Mesenchymal stem cell (in vitro differentiated cells and primary cell): ENCODE data around the gene RAB33A.

ENCODE experiments used
- DNase-seq: peaks from one replicate; pipeline ENCODE4 v3.0.0-alpha.2; 2013
- H2AFZ ChIP-seq: one replicate; pipeline ENCODE4 v1.6.1; 2013; ENCODE audit warnings: low read depth, mild to moderate bottlenecking, control low read depth, inconsistent platforms, low read length, moderate library complexity
- H2AK5ac ChIP-seq: 2 replicates; pipeline ENCODE4 v1.6.1; 2013; ENCODE audit warnings: low read length, moderate library complexity, mild to moderate bottlenecking, inconsistent platforms; ENCODE audit not compliant: severe bottlenecking
- H2BK120ac ChIP-seq: one replicate; pipeline ENCODE4 v1.6.1; 2013; ENCODE audit warnings: low read depth, mild to moderate bottlenecking, inconsistent platforms, low read length, moderate library complexity
- H2BK12ac ChIP-seq, 2 experiments: one replicate each; pipeline ENCODE4 v1.6.1; 2013; ENCODE audit warnings: inconsistent platforms in 2 of 2, low read length in 2 of 2, mild to moderate bottlenecking in 2 of 2, moderate library complexity in 2 of 2, control low read depth in 1 of 2
- H2BK15ac ChIP-seq: one replicate; pipeline ENCODE4 v1.6.1; 2013; ENCODE audit warnings: mild to moderate bottlenecking, low read depth, inconsistent platforms; ENCODE audit not compliant: poor library complexity, severe bottlenecking
- H2BK5ac ChIP-seq: 2 replicates; pipeline ENCODE4 v1.6.1; 2013; ENCODE audit warnings: low read depth, mild to moderate bottlenecking, low read length, control low read depth, inconsistent platforms; ENCODE audit not compliant: poor library complexity, severe bottlenecking
- H3K14ac ChIP-seq, 2 experiments: one replicate each; pipeline ENCODE4 v1.6.1; 2013; ENCODE audit warnings: inconsistent platforms in 2 of 2, low read length in 2 of 2, control low read depth in 1 of 2, mild to moderate bottlenecking in 1 of 2, moderate library complexity in 1 of 2
- H3K18ac ChIP-seq, 2 experiments: one replicate each; pipeline ENCODE4 v1.6.1; 2013; ENCODE audit warnings: inconsistent platforms in 2 of 2, low read length in 2 of 2, control low read depth in 1 of 2, low read depth in 1 of 2, mild to moderate bottlenecking in 1 of 2
- H3K23ac ChIP-seq, 2 experiments: one replicate each; pipeline ENCODE4 v1.6.1; 2013; ENCODE audit warnings: inconsistent platforms in 2 of 2, low read length in 2 of 2, mild to moderate bottlenecking in 2 of 2, moderate library complexity in 2 of 2, control low read depth in 1 of 2
- H3K27ac ChIP-seq: 2 replicates; pipeline ENCODE4 v1.5.1; 2013; ENCODE audit warnings: mild to moderate bottlenecking, moderate library complexity, low read length, control low read depth, inconsistent platforms; ENCODE audit not compliant: poor library complexity, severe bottlenecking
- H3K27me3 ChIP-seq, 2 experiments: 2 replicates each; pipeline versions ENCODE4 v1.6.1 to v1.7.0; 2013; ENCODE audit warnings: low read length in 2 of 2, mild to moderate bottlenecking in 2 of 2, moderate library complexity in 2 of 2, control low read depth in 1 of 2, inconsistent platforms in 1 of 2; ENCODE audit not compliant: control insufficient read depth in 1 of 2, insufficient read depth in 1 of 2
- H3K36me3 ChIP-seq, 2 experiments: 2 replicates each; pipeline versions ENCODE4 v1.6.1 to v1.7.0; 2013; ENCODE audit warnings: low read length in 2 of 2, control low read depth in 1 of 2, inconsistent platforms in 1 of 2, low read depth in 1 of 2, mild to moderate bottlenecking in 1 of 2; ENCODE audit not compliant: insufficient read depth in 2 of 2, control insufficient read depth in 1 of 2
- H3K4ac ChIP-seq, 2 experiments: one replicate each; pipeline ENCODE4 v1.6.1; 2013; ENCODE audit warnings: inconsistent platforms in 2 of 2, low read length in 2 of 2, mild to moderate bottlenecking in 2 of 2, moderate library complexity in 2 of 2, control low read depth in 1 of 2, low read depth in 1 of 2
- H3K4me1 ChIP-seq: 2 replicates; pipeline ENCODE4 v1.6.1; 2013; ENCODE audit warnings: low read depth, low read length, control low read depth; ENCODE audit not compliant: control insufficient read depth, insufficient read depth
- H3K4me2 ChIP-seq: 2 replicates; pipeline ENCODE4 v1.6.1; 2013; ENCODE audit warnings: low read length, mild to moderate bottlenecking, inconsistent platforms; ENCODE audit not compliant: poor library complexity, severe bottlenecking
- H3K4me3 ChIP-seq, 2 experiments: 2 replicates each; pipeline versions ENCODE4 v1.5.1 to v1.7.0; 2013; ENCODE audit warnings: low read length in 2 of 2, mild to moderate bottlenecking in 2 of 2, control low read depth in 1 of 2, low read depth in 1 of 2; ENCODE audit not compliant: insufficient read depth in 1 of 2
- H3K79me1 ChIP-seq: replicated peaks from 2 replicates; pipeline ENCODE4 v1.6.1; 2013; ENCODE audit warnings: mild to moderate bottlenecking, control low read depth, low read length, inconsistent platforms; ENCODE audit not compliant: poor library complexity, severe bottlenecking
- H3K9ac ChIP-seq: 2 replicates; pipeline ENCODE4 v1.7.0; 2013; ENCODE audit warnings: mild to moderate bottlenecking, low read length, moderate library complexity
- H3K9me3 ChIP-seq: 2 replicates; pipeline ENCODE4 v1.7.0; 2013; ENCODE audit warnings: mild to moderate bottlenecking, low read length; ENCODE audit not compliant: control insufficient read depth
- H4K8ac ChIP-seq: one replicate; pipeline ENCODE4 v1.6.1; 2013; ENCODE audit warnings: inconsistent platforms, mild to moderate bottlenecking, low read length, moderate library complexity
- H4K91ac ChIP-seq: one replicate; pipeline ENCODE4 v1.6.1; 2013; ENCODE audit warnings: mild to moderate bottlenecking, low read length, inconsistent platforms
- WGBS: methylation state at CpG from one replicate; pipeline ENCODE4 v1.1.7; 2013; ENCODE audit warnings: mixed read lengths; 5-methylcytosine and 5-hydroxymethylcytosine counted together

The RAB33A gene

DNA sequence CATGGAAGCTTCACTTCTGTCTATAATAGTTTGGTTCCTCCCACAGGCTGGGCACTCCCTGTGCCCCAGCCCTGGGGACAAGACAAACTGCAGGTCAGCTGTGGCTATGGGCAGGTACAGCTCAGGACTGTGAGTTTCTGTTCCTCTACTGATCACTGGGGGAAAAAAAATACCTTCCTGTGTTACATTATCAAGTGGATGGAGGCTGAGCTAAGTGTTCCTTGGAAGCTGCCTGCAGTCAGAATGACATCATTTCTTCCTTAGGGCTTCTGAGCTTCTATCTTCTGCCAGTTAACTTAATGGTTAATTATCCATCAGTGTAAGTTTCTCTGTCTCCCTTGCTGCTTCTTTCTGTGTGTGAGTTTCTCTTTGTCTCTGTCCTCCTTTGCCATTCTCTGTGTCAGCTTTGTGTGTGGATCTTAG lies 4.6 kb downstream of the RAB33A start:
- Histone ChIP-seq H3K27me3 (peaks cover 6 to 12% of the 10 kb centered on the region in 2 experiments), H3K18ac (no peak overlapping the region), H2BK5ac (no peak overlapping the region), H2AFZ (no peak overlapping the region), H3K27ac (no peak overlapping the region), H3K36me3 (no peaks in the 10 kb centered on the region), H3K4ac (no peak overlapping the region), H3K9me3 (no peaks in the 10 kb centered on the region), H3K4me3 (no peak overlapping the region), H4K8ac (no peak overlapping the region), H2BK120ac (no peak overlapping the region), H3K14ac (no peak overlapping the region), H3K23ac (no peak overlapping the region), H3K9ac (no peak overlapping the region), H2AK5ac (no peak overlapping the region), H2BK15ac (no peak overlapping the region), H2BK12ac (no peak overlapping the region), H3K79me1 (no peaks in the 10 kb centered on the region), H3K4me2 (no peak overlapping the region), H4K91ac (no peak overlapping the region), H3K4me1 (peaks cover 7% of the 10 kb centered on the region)
- peak; percentile 43 for DNase-seq

DNA sequence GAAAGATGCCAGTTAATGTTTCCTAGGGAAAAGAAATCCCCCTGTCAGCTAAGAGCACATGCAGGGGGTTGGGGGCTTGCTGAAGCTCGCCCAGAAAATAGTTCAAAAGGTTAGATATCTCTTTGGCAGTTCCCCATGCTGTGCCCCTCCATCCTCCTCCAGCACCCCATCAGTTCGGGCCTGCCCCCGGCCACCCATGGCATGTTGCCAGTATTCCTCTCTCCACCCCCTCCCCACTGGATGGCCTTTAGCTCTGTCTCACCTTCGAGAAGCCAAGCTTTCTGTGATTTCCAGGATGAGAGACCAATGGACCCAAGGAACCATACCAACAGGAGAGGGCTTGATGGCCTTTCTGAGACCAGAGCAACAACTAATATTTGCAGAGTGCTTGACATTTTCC lies 5.2 kb downstream of the RAB33A start:
- no peak overlapping the region for H3K4me3 ChIP-seq
- no peak overlapping the region for H3K18ac ChIP-seq
- no peaks in the 10 kb centered on the region for H3K9me3 ChIP-seq
- no peak overlapping the region for H3K9ac ChIP-seq
- peaks cover 1% of the 10 kb centered on the region for H3K4me1 ChIP-seq
- no peak overlapping the region for H3K23ac ChIP-seq
- H3K27ac ChIP-seq = no peak overlapping the region
- H3K27me3 ChIP-seq = peaks cover 5 to 12% of the 10 kb centered on the region in 2 experiments
- DNase-seq = no peak
- no peak overlapping the region for H2BK15ac ChIP-seq
- H2AK5ac ChIP-seq = no peak overlapping the region
- H3K79me1 ChIP-seq = no peaks in the 10 kb centered on the region
- H2BK120ac ChIP-seq = no peak overlapping the region
- no peak overlapping the region for H3K14ac ChIP-seq
- H4K91ac ChIP-seq = no peak overlapping the region
- H2AFZ ChIP-seq = no peak overlapping the region
- no peaks in the 10 kb centered on the region for H3K36me3 ChIP-seq
- no peak overlapping the region for H2BK5ac ChIP-seq
- WGBS = 96% methylated on average over 4 of the region's 4 CpGs
- no peak overlapping the region for H3K4ac ChIP-seq
- no peak overlapping the region for H3K4me2 ChIP-seq
- H4K8ac ChIP-seq = peak overlapping the region; percentile 49
- H2BK12ac ChIP-seq = no peak overlapping the region

DNA sequence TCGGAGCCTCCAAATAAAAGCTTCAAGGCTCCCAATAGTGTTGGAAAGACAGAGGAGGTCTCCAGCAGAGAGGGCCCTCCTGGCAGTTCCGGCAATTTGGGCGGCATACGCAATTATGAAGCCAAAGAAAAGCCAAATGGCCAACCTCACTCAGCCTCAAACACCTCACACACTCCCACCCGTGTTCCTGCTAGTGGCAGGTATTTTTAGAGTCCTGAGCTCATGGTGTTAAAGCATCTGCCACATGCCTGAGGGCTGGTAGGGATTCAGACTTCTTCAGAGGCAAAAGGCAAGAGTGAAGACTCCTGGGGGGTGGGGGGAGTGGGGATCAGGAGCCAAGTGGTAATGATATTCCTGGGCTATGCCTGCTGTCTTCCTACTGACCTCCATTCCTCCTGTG lies 7.4 kb downstream of the RAB33A start:
- Histone ChIP-seq H3K4me3 (no peak overlapping the region), H3K18ac (no peak overlapping the region), H2BK12ac (no peak overlapping the region), H3K27ac (no peak overlapping the region), H3K4me1 (no peaks in the 10 kb centered on the region), H2AFZ (no peak overlapping the region), H3K4me2 (no peak overlapping the region), H3K27me3 (peaks cover 0 to 12% of the 10 kb centered on the region in 2 experiments), H3K4ac (no peak overlapping the region), H2AK5ac (no peak overlapping the region), H2BK120ac (no peak overlapping the region), H3K9ac (no peak overlapping the region), H3K36me3 (no peaks in the 10 kb centered on the region), H3K14ac (no peak overlapping the region), H3K23ac (no peak overlapping the region), H4K8ac (no peak overlapping the region), H2BK15ac (no peak overlapping the region), H3K9me3 (no peaks in the 10 kb centered on the region), H2BK5ac (no peak overlapping the region), H4K91ac (no peak overlapping the region), H3K79me1 (no peaks in the 10 kb centered on the region)
- DNase-seq = no peak
- WGBS = no CpG with 5 or more reads among the region's 5 CpGs

DNA sequence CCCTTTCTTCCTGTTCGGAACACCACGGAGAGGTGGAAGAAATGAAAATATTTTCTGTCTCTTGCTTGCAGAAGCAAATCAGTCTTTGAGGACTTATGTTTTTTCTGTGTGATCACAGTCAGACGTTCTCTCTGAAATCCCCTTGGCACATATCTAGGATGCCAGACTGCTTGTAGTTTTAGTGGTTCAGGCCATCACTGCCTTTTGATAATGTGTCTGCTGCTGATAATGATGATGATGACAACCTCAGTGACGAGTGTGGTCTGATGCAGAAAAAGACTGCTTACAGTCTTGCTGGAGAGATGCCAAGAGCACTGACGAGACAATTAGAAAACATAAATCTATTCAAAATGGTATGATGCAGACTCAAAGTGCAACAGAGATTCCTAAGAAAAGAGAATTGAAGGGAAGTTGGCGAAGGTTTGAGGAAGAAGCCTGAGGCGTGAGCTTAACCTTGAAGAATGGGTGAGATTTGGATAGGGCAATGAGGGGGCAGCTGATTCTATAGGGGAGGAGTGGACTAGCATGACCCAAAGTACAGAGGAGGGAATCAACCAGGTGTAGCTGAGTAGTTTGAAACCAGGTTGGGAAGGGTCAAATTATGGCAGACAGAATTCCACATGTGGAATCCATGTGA lies 7.9 kb downstream of the RAB33A start:
- no peaks in the 10 kb centered on the region for H3K9me3 ChIP-seq
- no peak overlapping the region for H3K9ac ChIP-seq
- H3K79me1 ChIP-seq = no peaks in the 10 kb centered on the region
- H3K4me3 ChIP-seq = no peak overlapping the region
- H3K23ac ChIP-seq = no peak overlapping the region
- no peak overlapping the region for H2BK5ac ChIP-seq
- no peak overlapping the region for H3K4me2 ChIP-seq
- H2BK120ac ChIP-seq = no peak overlapping the region
- 73% methylated on average over 4 of the region's 7 CpGs for WGBS
- H3K36me3 ChIP-seq = no peaks in the 10 kb centered on the region
- no peak overlapping the region for H3K18ac ChIP-seq
- no peak overlapping the region for H4K8ac ChIP-seq
- no peak overlapping the region for H3K4ac ChIP-seq
- H3K27ac ChIP-seq = no peak overlapping the region
- H3K4me1 ChIP-seq = no peaks in the 10 kb centered on the region
- H2BK12ac ChIP-seq = no peak overlapping the region
- H2AFZ ChIP-seq = no peak overlapping the region
- H3K14ac ChIP-seq = no peak overlapping the region
- no peak overlapping the region for H4K91ac ChIP-seq
- peak; percentile 40 for DNase-seq
- peaks cover 0 to 17% of the 10 kb centered on the region in 2 experiments for H3K27me3 ChIP-seq
- no peak overlapping the region for H2BK15ac ChIP-seq
- H2AK5ac ChIP-seq = no peak overlapping the region
